ENCODE results near the gene SYT1. TPM values are rescaled to one million over a fixed set of nuclear protein-coding genes. Genes with fewer than 3 reads are reported as not detected.

SYT1 gene
- total RNA-seq, 1 donor from 2014 or later, result 0.36 TPM

DNA sequence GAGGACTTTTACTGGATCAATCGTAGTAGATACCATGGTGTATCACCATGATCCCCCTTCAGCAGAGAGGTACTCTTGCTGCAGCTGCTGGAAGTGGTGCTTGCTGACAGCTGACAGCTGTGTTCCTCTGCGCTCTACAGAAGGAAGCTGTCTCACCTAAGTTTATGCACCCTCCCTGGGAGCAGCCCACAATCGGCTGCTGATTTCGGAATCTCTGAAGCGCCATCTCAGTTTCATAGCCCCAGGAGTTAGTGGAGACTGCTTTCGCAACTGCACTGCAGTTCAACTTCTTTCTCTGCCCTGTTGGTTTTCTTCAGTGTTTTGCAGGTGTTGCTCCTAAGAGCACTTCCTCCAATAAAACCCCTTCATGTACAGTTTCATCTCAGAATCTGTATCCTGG is 588.3 kb downstream of the SYT1 start:
- ATAC-seq, result peak; percentile 24

DNA sequence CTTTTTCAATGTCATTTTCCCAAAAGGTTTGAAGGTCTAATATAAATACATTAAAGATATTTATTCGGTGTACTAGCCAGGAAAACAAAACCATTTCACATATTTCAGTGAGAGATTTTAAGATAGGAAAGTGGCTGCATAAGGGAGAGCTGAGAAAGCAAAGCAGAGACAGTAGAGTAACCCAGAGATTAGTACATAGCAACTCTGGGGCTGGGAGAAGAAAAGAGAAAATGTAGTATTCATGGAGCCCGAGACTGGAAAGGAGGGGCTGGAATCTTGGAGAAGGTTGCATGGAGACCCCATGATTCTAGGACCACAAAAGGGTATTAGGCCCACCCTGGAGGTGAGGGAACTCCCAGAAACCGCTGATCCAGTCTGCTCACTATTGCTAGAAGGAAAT is 589.2 kb downstream of the SYT1 start:
- ATAC-seq, result no peak

DNA sequence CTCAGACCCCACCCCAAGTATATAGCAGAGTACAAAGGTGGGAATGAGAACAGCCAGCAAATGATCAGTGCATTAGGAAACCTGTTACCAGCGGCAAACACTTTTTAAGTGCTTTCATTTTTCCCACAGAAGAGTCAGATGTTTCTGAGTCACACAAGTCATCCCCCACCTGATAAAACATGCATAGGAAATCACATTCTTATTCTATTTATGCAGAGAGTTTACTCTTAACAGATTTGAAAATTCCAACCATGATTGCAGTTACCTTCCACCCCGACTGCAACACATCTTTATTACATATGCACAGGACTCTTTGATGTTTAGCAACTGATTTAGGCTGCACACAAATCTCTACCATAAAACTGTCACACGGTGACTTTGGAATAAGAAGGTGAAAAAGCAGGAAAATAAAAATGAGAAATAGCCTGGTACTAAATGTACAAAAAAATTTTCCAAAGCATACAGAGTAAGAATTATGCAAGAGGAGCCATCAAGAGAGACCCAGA is 589.8 kb downstream of the SYT1 start:
- no peak for ATAC-seq

DNA sequence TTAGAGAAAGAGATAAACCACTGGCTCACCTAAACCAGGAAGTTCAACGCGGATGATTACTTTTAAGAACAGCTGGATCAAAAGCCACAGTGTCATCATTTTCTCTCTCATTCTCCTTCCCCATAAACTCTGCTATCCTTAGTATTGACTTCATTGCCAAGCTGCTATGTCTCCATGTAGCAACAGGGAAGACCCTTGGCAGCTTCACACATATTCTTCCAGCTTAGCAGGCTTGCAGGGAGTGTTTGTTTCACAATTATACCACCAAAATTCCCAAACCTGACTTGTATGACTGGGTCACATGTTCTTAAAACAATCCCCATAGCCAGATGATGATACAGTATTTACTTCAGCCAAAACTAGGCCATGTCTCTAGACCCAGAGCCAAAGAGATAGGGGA is 590.7 kb downstream of the SYT1 start:
- ATAC-seq, result no peak

DNA sequence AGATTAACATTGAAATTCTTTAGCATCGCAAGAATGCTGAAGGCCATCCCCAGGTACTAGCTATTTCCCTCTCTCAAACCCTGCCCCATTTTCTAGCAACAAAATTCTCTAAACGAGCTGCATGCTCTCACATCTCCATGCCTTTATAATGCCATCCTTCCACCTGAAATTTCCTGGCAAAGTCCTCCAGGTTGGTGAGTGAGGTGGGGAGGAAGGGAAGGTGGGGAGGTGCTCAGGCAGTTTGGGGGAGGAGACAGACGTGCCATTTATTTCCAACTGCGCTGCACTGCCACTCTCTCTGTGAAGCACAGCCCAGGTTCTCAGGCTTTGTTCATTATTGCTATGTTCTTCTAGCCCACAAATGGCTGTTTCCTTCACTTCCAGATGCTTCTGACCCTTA is 617.7 kb downstream of the SYT1 start:
- no peak for ATAC-seq

DNA sequence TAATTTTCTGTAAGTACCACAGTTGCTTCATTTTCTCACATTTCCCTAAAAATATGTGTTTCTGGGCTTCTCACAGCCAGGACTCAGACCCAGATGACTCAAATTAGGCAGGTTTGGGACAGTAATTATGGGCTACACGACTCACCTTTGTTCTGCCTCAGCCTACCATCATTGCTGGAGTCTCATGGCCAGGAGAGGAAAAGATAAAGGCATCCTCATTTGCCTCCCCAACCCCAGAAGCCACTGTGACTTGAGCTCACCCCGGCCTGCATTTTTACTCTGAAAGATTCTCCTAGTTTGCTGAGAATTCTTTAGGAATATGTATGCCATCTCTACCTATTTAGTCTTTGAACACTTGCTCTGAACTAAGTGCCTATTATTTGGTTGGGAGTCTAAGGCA is 618.3 kb downstream of the SYT1 start:
- no peak for ATAC-seq

DNA sequence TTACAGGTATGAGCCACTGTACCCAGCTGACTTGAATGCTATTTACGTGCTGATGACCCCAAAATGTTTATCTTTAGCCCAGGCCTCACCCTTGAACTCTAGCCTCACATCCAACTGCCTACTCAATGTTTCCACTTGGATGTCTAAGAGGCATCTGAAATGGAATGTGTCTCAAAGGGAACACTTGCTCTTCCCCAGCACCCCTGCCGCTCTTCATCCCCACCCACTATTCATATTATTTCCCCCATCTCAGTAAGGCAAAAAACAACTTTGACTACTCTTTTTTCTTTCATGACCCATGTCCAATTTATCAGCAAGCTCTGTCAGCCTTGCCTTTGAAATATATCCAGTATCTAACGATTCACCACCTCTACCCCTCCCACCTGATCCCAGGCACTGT is 621.6 kb downstream of the SYT1 start:
- no peak for ATAC-seq

DNA sequence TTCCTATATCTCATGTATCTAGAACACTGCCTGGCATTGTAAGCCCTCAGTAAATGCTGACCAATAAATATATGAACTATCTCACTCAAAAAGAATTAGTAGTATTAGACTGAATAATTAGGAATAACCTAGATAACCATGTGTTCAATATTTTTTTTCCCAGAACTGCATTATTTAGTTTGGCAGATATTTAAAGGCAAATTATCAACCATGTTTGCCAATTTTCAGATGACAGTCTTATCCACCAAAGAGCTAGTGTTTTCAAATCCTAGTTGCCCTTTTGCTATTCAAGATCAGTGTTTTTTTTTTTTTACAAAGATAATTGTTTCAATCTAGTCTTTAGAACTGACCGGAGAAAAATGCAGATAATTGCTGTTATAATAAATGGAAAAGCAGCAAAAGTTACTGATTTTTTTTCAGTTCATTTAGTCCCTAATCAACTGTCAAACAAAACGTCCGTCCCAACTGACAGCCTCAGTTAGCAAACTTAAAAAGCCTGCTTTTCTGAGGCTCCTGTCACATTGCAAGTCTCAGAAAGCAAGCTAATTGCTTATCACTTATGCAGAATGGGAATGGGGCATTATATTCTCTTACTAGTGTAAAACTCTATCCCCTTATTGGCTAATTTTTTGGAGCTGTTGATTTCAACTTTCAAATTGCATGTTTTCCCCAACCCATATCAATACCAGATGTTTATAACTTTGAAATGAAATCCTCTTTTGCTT is 623.0 kb downstream of the SYT1 start:
- ATAC-seq, result no peak

Data from esophagus mucosa (tissue), 1 donor.